K562 (cell line): Measurements from ENCODE around the gene SOBP. TPM values are rescaled to one million over a fixed set of nuclear protein-coding genes. Genes with fewer than 3 reads are reported as not detected.

Experiments used
- CREM ChIP-seq: IDR thresholded peaks from 2 replicates; pipeline ENCODE4 v1.6.1; 2014; ENCODE audit warnings: antibody characterized with exemption, low read depth
- HCFC1 ChIP-seq: IDR thresholded peaks from 2 replicates; pipeline ENCODE4 v1.6.1; 2012; ENCODE audit warnings: low read depth, low read length, improper control_type of control experiment
- HDGF ChIP-seq: fragments of 450-650 bp; IDR thresholded peaks from 2 replicates; pipeline ENCODE4 v1.6.1; 2016
- HNRNPL ChIP-seq: fragments of 200-400 bp; formaldehyde crosslinking; IDR thresholded peaks from 2 replicates; pipeline ENCODE4 v1.6.1; 2017; ENCODE audit warnings: low read depth, mild to moderate bottlenecking, low read length
- MCM5 ChIP-seq: fragments of 450-650 bp; IDR thresholded peaks from 2 replicates; pipeline ENCODE4 v1.6.1; 2016; ENCODE audit warnings: low read depth
- NCOR1 ChIP-seq: fragments of 450-650 bp; IDR thresholded peaks from 2 replicates; pipeline ENCODE4 v1.6.1; 2016; ENCODE audit warnings: mild to moderate bottlenecking, moderate library complexity
- NFIC ChIP-seq: fragments of 450-650 bp; IDR thresholded peaks from 2 replicates; pipeline ENCODE4 v1.6.1; 2017; ENCODE audit warnings: mild to moderate bottlenecking, inconsistent platforms
- NR3C1 ChIP-seq: sonication (generic); formaldehyde crosslinking; IDR thresholded peaks from 2 replicates; pipeline ENCODE4 v1.8.1; 2022; ENCODE audit warnings: missing genetic modification reagents
- PHF21A ChIP-seq: fragments of 450-650 bp; IDR thresholded peaks from 2 replicates; pipeline ENCODE4 v1.6.1; 2017; ENCODE audit warnings: low read depth, borderline replicate concordance
- POLR2AphosphoS5 ChIP-seq: IDR thresholded peaks from 2 replicates; pipeline ENCODE4 v1.6.1; 2011; ENCODE audit warnings: mild to moderate bottlenecking, low read depth, low read length, moderate library complexity; ENCODE audit not compliant: control insufficient read depth, insufficient read depth
- RCOR1 ChIP-seq, 2 experiments: IDR thresholded peaks; 2 replicates each; pipeline ENCODE4 v1.6.1; 2012; ENCODE audit warnings: low read depth in 2 of 2, low read length in 2 of 2, borderline replicate concordance in 1 of 2, improper control_type of control experiment in 1 of 2
- SMAD3 ChIP-seq: fragments of 450-650 bp; formaldehyde crosslinking; conservative IDR thresholded peaks from 2 replicates; pipeline ENCODE4 v1.4.0; 2020; ENCODE audit warnings: mild to moderate bottlenecking
- ZBTB7A ChIP-seq: IDR thresholded peaks from 2 replicates; pipeline ENCODE4 v1.6.1; 2011; ENCODE audit warnings: low read depth, mild to moderate bottlenecking, low read length, moderate library complexity, borderline replicate concordance; ENCODE audit not compliant: control insufficient read depth
- ZNF121 ChIP-seq: sonication (generic); formaldehyde crosslinking; conservative IDR thresholded peaks from 2 replicates; pipeline ENCODE4 v1.8.0; 2022; ENCODE audit warnings: missing genetic modification reagents
- ZNF133 ChIP-seq: fragments of 250-450 bp; sonication (Bioruptor Pico); IDR thresholded peaks from 2 replicates; pipeline ENCODE4 v1.4.0; 2020; ENCODE audit warnings: mild to moderate bottlenecking
- polyA plus RNA-seq, 8 experiments: library from polyadenylated mRNA; depleted of rRNA in 4 of 8; stranded (reverse) in 5 of 8; unstranded in 3 of 8; fragments of >200 nt; fragmentation: Nextera tagmentation in 2 of 8; fragmentation: Illumina TruSeq in 1 of 8; extraction: Ambion mirVana in 2 of 8; extraction: Trizol in 1 of 8; gene quantifications; 2 replicates each; pipeline versions ENCODE4 v1.2.1 to v1.2.3, GENCODE V29; 2011 to 2014; ENCODE audit warnings: inconsistent platforms in 1 of 8, missing spikeins in 1 of 8
- total RNA-seq, 7 experiments: library from RNA; depleted of rRNA in 6 of 7; stranded (reverse); fragments of >200 nt in 6 of 7; fragmentation: Illumina TruSeq in 2 of 7; extraction: Trizol in 2 of 7; gene quantifications; 2 replicates each; pipeline versions ENCODE4 v1.2.1 to v1.2.3, GENCODE V29; 2011 to 2021; ENCODE audit warnings: low replicate concordance in 1 of 7
- TF ChIP-seq, protein P1 (sequence below), 2 experiments: IDR thresholded peaks; 2 replicates each; pipeline ENCODE4 v1.6.1; 2012; ENCODE audit warnings: improper control_type of control experiment in 2 of 2, low read depth in 2 of 2, low read length in 2 of 2, borderline replicate concordance in 1 of 2
- TF ChIP-seq, protein P2 (sequence below): fragments of 450-650 bp; IDR thresholded peaks from 2 replicates; pipeline ENCODE4 v1.6.1; 2016; ENCODE audit warnings: mild to moderate bottlenecking, moderate library complexity

SOBP gene
- total and polyA plus RNA-seq, 9 of the 15 experiments (the other 6 are each of a cell fraction or from before 2014, with no cell fraction given) = 0.16 TPM; not detected in 8

DNA sequence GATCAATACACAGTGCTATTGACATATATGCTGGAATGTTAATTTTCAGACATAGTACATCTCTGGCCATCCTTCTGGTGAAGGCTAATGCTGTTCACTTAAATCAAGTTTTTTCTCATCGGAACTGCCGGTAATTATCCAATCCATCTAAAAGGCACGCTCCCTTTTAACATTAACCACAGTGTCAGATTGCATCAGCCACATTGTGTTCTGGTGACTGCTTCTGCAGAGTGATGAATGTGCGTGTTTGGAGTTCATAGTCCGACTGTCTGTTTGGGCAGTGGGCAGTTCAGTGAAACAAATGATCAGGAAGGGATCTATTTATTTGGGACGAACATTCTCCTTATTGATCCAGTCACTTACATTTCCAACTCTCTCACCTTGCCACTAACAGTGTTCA lies 49.5 kb downstream of the SOBP start (continued):
- no peak for TF ChIP-seq ZNF133 (CRISPR knock-in tag)
- TF ChIP-seq NR3C1 (CRISPR knock-in tag) = no peak
- TF ChIP-seq ZBTB7A = no peak
- TF ChIP-seq, protein P1, sequence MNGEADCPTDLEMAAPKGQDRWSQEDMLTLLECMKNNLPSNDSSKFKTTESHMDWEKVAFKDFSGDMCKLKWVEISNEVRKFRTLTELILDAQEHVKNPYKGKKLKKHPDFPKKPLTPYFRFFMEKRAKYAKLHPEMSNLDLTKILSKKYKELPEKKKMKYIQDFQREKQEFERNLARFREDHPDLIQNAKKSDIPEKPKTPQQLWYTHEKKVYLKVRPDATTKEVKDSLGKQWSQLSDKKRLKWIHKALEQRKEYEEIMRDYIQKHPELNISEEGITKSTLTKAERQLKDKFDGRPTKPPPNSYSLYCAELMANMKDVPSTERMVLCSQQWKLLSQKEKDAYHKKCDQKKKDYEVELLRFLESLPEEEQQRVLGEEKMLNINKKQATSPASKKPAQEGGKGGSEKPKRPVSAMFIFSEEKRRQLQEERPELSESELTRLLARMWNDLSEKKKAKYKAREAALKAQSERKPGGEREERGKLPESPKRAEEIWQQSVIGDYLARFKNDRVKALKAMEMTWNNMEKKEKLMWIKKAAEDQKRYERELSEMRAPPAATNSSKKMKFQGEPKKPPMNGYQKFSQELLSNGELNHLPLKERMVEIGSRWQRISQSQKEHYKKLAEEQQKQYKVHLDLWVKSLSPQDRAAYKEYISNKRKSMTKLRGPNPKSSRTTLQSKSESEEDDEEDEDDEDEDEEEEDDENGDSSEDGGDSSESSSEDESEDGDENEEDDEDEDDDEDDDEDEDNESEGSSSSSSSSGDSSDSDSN (IDR thresholded peaks at IDR 0.05; ENCODE audit: borderline replicate concordance in 1 of 2, low read depth in 2 of 2, low read length in 2 of 2) = no peak
- no peak for TF ChIP-seq NCOR1
- no peak for TF ChIP-seq POLR2AphosphoS5
- TF ChIP-seq PHF21A = no peak
- TF ChIP-seq HDGF = no peak
- no peak for TF ChIP-seq MCM5
- TF ChIP-seq ZNF121 = no peak
- TF ChIP-seq, protein P2, sequence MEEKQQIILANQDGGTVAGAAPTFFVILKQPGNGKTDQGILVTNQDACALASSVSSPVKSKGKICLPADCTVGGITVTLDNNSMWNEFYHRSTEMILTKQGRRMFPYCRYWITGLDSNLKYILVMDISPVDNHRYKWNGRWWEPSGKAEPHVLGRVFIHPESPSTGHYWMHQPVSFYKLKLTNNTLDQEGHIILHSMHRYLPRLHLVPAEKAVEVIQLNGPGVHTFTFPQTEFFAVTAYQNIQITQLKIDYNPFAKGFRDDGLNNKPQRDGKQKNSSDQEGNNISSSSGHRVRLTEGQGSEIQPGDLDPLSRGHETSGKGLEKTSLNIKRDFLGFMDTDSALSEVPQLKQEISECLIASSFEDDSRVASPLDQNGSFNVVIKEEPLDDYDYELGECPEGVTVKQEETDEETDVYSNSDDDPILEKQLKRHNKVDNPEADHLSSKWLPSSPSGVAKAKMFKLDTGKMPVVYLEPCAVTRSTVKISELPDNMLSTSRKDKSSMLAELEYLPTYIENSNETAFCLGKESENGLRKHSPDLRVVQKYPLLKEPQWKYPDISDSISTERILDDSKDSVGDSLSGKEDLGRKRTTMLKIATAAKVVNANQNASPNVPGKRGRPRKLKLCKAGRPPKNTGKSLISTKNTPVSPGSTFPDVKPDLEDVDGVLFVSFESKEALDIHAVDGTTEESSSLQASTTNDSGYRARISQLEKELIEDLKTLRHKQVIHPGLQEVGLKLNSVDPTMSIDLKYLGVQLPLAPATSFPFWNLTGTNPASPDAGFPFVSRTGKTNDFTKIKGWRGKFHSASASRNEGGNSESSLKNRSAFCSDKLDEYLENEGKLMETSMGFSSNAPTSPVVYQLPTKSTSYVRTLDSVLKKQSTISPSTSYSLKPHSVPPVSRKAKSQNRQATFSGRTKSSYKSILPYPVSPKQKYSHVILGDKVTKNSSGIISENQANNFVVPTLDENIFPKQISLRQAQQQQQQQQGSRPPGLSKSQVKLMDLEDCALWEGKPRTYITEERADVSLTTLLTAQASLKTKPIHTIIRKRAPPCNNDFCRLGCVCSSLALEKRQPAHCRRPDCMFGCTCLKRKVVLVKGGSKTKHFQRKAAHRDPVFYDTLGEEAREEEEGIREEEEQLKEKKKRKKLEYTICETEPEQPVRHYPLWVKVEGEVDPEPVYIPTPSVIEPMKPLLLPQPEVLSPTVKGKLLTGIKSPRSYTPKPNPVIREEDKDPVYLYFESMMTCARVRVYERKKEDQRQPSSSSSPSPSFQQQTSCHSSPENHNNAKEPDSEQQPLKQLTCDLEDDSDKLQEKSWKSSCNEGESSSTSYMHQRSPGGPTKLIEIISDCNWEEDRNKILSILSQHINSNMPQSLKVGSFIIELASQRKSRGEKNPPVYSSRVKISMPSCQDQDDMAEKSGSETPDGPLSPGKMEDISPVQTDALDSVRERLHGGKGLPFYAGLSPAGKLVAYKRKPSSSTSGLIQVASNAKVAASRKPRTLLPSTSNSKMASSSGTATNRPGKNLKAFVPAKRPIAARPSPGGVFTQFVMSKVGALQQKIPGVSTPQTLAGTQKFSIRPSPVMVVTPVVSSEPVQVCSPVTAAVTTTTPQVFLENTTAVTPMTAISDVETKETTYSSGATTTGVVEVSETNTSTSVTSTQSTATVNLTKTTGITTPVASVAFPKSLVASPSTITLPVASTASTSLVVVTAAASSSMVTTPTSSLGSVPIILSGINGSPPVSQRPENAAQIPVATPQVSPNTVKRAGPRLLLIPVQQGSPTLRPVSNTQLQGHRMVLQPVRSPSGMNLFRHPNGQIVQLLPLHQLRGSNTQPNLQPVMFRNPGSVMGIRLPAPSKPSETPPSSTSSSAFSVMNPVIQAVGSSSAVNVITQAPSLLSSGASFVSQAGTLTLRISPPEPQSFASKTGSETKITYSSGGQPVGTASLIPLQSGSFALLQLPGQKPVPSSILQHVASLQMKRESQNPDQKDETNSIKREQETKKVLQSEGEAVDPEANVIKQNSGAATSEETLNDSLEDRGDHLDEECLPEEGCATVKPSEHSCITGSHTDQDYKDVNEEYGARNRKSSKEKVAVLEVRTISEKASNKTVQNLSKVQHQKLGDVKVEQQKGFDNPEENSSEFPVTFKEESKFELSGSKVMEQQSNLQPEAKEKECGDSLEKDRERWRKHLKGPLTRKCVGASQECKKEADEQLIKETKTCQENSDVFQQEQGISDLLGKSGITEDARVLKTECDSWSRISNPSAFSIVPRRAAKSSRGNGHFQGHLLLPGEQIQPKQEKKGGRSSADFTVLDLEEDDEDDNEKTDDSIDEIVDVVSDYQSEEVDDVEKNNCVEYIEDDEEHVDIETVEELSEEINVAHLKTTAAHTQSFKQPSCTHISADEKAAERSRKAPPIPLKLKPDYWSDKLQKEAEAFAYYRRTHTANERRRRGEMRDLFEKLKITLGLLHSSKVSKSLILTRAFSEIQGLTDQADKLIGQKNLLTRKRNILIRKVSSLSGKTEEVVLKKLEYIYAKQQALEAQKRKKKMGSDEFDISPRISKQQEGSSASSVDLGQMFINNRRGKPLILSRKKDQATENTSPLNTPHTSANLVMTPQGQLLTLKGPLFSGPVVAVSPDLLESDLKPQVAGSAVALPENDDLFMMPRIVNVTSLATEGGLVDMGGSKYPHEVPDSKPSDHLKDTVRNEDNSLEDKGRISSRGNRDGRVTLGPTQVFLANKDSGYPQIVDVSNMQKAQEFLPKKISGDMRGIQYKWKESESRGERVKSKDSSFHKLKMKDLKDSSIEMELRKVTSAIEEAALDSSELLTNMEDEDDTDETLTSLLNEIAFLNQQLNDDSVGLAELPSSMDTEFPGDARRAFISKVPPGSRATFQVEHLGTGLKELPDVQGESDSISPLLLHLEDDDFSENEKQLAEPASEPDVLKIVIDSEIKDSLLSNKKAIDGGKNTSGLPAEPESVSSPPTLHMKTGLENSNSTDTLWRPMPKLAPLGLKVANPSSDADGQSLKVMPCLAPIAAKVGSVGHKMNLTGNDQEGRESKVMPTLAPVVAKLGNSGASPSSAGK = peak; percentile 78
- no peak for TF ChIP-seq HNRNPL
- 0 out of 2 replicates have a peak, but pooled peaks have one; percentile 18 for TF ChIP-seq CREM
- no peak for TF ChIP-seq HCFC1
- TF ChIP-seq NFIC = no peak
- TF ChIP-seq RCOR1 (IDR thresholded peaks at IDR 0.05; ENCODE audit: borderline replicate concordance in 1 of 2, low read depth in 2 of 2, low read length in 2 of 2) = peak in 1 of 2 experiments; percentile 86; a peak in 2 of 4 replicates
- no peak for TF ChIP-seq SMAD3 (CRISPR knock-in tag)
